ENCODE data around the gene ASPRV1.
"Not testable (repeated sequence)": the region's sequence is repeated elsewhere in the genome, so short reads cannot be mapped to it uniquely, and the experiment has no call there.

Gene ASPRV1

GRCh38 chr2:69961496-69961895 lies at the start of gene ASPRV1:
Gene ASPRV1 (minus strand): TSS chr2:69961631. CDS start chr2:69961436, 195 bp downstream.
- no peak for DNase-seq

DNA sequence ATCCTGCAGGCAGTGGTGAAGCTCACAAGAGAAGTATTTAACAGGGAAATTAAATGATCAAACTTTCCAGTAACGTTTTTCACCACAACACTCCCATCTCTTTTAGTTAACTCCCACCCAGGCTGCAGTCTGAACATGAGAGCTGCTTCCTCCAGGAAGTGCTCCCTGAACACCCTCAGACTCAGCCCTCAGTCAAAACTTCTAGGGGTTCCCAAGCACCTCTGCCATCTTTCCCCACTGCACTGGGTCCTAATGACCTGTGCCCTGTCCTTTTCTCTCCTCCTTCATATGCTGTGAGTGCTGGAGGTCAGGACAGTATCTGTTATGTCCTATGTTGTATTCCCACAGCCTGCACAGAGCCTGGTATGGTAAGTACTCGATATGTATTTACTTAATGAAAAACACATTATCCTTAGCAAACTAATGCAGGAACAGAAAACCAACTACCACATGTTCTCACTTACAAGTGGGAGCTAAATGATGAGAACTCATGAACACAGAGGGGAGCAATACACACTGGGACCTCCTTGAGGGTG lies 49.2 kb upstream of the ASPRV1 start:
- DNase-seq, result no peak

- DNase-seq, result no peak
Observed at GRCh38 chr2:70009762-70010575, 48.5 kb upstream of the ASPRV1 start.

DNA sequence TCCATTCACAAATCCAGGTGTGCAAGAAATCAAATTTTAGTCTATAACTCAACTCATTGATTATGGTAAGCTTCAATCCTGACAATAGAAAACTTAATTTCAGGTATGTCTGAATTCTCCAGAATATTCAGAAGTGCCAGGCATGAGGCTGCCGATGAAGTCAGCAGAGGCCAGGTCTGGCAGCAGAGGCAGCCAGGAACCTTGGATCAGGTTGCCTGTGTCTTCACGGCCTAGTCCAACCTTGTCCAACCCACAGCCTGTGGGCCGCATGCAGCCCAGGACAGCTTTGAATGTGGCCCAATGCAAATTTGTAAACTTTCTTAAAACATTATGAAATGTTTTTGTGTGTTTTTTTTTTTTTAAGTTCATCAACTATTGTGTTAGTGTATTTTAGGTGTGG lies 46.9 kb upstream of the ASPRV1 start:
- no peak for DNase-seq

DNA sequence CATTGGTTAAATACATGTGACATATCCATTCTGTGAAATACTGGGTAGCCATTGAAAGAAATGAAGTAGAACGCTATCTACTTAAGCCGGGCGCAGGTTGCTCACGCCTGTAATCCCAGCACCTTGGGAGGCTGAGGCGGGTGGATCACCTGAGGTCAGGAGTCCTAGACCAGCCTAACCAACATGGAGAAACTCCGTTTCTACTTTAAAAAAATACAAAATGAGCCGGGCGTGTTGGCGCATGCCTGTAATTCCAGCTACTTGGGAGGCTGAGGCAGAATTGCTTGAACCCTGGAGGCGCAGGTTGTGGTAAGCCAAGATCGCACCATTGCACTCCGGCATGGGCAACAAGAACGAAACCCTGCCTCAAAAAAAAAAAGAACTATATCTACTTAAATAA lies 45.7 kb upstream of the ASPRV1 start:
- DNase-seq, result no peak

DNA sequence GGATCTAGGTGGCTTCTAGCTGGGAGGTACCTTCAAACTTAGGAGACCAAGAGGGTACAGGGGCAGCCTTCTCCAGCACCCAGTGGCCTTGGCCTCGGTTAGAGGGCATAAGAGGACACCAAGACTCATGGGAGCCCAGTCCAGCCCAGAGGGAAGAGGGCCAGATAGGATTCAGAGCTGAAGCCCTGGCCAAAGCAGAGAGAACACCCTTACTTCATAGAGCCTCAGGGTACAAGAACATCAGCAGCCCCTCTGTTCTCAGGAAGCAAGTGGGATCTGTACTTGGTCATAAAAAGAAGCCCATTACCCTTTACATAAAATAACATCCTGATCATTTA lies 45.0 kb upstream of the ASPRV1 start:
- no peak for DNase-seq

DNA sequence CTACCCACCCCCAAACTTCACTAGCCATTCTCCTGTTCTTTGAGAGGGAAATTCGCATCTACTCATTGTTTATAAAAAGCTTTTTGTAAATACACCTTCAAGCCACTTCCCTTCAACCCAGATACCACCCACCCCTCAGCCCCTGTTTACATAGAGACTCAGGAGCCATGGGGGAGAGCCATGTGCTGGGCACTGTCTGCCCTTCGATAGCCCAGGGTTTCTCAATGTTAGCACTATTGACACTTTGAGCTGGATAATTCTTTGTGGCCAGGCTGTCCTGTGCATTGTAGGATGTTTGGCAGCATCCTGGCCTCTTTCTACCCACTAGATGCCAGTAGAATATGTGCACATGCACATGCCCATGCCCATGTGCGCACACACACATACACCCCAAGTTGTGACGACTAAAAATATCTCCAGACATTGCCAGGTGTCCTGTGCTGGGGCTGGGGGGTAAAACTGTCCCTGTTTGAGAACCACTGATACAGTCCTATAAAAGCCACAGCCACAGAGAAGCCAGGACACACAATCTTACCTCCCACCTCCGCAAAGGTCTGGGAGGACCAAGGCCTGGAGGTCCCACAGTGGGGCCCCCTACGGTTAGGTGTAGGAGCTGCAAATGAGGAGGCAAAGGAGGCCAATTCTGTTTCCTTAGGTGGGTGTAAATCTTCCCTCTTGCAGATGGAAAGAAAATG lies 44.5 kb upstream of the ASPRV1 start:
- no peak for DNase-seq

GRCh38 chr2:70005216-70005615 lies 43.8 kb upstream of the ASPRV1 start:
- DNase-seq, result no peak

GRCh38 chr2:70003093-70003830 lies 41.8 kb upstream of the ASPRV1 start:
- no peak for DNase-seq

DNA sequence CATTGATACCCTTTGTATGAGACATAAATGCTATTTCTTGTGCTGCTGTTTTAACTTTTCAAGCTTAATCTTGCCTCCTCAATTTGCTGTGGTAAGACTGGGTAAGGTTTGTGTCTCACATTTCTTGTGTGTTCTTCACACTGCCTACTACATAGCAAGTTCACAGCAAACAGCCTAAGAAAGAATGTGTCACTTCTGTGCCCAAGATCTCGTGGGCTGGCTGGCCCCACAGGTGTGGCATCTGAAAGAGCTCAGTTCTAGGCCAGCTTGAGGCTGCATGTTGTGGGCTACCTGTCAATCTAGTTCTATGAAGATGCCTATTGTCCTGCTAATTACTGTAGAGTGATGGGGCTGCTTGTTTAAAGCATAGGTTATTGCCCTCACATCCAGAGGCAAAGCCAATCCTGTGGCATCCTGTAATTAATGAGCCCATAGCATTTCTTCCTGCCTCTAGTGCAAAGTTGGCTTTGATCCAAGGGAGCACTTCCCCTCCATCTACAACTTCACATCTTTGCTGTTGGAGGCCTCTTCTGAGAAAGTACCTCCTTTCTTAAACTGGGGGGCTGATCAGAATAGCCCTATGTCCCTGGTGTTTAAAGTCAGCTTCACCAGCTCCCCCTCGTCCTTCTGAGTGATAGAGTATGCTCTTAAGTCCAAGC lies 40.9 kb upstream of the ASPRV1 start:
- DNase-seq, result no peak

- DNase-seq, result not testable (repeated sequence)
Observed at GRCh38 chr2:70000529-70000928, 39.1 kb upstream of the ASPRV1 start.

- DNase-seq, result no peak
Observed at GRCh38 chr2:69998761-69999160, 37.3 kb upstream of the ASPRV1 start.

- DNase-seq, result no peak
Observed at GRCh38 chr2:69997015-69997830, 35.8 kb upstream of the ASPRV1 start.

DNA sequence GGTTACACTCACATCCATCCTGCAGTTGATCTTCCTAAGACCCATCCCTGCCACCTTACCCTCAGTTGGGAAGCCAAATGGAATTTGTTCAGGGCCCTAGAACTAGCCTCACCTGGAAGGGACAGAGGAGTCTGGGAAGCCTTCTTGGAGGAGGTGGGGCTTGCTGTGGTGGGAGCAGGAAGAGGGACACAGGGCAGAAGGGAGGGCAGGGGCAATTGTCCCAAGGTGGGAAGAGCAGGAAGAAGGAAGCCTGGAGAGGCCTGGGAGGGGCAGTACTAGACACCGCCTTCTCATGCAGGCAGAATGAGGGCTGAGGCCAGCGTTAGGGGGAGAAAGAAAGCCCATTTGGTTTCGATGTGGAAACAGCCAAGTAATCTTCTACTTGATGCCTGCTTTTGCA lies 34.1 kb upstream of the ASPRV1 start:
- no peak for DNase-seq

DNA sequence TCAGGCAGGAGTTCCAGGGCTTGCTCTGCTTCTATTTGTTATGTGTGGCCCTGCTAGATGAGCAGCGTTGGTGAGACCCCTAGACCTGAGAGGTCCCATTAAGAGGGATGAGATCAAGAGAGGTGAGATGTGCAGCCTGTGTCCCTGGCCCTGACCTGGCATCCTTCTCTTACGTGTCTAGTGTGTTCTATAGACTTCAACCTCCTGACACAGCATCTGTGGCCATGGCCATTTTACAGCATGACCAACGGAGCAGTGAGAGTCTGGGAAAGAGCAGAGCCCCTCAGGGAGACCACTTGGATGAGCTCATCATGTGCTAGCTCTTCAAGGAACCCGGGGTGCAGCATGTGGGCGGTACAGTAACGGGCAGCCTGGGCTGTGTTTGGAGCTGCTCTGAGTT lies 32.7 kb upstream of the ASPRV1 start:
- DNase-seq, result no peak

DNA sequence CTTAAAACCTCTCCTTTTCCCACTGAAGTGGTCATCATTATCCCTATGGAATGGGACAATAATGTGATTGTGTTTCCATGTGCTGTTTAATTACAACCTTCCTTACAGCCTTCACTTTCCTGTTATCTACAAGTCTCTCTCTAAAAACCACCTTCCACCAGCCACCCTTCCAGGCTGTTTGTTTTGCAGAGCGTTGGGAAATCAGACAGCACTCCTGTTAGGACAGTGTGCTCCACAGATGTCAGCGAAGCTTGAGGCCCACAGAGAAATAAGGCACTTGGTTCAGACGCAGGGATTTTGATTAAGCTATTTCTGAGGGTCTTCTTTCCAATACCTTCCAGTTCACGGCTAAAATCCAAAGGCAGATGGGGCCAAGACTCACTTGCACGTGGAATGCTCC lies 32.3 kb upstream of the ASPRV1 start:
- DNase-seq, result no peak

GRCh38 chr2:69993048-69993565 lies 31.7 kb upstream of the ASPRV1 start:
- DNase-seq, result no peak

DNA sequence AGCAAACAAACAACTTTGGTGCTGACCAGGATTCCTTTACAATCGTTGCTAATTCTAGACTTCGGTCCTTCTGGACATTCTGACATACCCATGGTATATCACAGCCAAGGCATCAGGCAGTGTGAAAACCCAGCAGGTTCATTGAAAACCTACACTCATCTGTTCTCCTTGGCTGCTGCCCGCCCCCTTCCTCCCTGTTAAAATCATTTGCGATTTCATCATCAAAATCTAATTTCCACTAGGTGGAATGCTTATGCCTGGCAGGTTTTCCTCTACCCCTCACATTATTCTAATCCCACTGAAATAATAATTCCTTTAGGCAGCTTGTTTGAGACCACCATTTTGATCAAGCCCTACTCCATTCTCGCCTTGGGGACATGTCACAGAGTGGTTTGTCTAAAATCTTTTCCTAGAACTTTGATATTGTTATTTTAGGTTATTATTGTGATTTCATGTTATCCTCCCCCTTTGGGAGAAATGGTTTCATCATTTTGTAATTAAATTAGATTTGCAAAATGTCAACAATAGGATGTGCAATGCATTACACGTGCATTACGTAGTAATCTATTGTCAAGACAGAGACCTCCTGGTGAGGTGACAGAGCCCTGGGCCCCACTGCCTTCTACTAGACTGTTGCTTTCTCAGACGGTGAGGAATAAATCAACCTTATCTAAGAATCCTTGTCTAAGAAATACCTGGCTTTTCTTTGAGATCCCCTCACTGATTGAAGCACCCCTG lies 31.0 kb upstream of the ASPRV1 start:
- no peak for DNase-seq

DNA sequence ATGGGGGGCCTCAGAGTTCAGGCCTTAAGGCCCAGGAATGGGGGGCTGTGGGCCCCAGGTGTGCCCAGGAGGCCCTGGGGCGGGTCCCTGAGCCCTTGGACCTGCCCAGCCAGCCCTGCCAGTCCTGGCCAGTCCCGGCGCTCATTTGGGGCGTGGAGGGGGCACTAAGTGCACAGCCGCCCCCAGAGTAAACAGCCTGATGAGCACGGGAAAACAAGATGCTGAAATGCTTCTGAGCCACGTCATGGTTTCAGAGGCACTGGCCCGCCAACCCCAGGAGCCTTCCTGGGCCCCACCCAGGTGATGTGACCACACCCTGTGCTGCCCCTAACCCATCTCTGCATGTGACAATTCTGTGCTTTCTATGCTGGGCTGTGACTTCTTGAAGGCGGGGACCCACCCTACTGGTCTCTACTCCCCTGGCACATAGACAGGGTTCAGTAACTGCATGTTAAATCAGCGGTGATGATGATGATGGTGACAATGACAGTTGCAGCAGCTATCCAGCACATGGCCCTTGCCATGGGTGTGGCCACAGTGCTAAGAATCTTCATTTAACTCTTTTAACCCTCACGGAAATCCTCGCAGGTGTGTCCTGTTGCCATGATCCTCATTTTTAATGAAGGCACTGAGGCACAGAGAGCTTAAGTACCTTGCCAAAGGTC lies 28.1 kb upstream of the ASPRV1 start:
- no peak for DNase-seq

GRCh38 chr2:69989009-69989408 lies 27.6 kb upstream of the ASPRV1 start:
- no peak for DNase-seq

Data from stimulated activated naive CD4-positive, alpha-beta T cell treated with Interleukin-2 at 50 U/mL for 16 hours (primary cell).